Left renal pelvis (tissue), 4 donors: Measurements from ENCODE around the gene MSH6. TPM values are rescaled to one million over a fixed set of nuclear protein-coding genes. Genes with fewer than 3 reads are reported as not detected.

Experiments used
- DNase-seq, 4 donors: peaks; one replicate each; pipeline ENCODE4 v3.0.0-alpha.2; 2013; ENCODE audit warnings: low read depth in 4 of 4, low spot score in 3 of 4
- polyA plus RNA-seq, 4 donors: library from polyadenylated mRNA; unstranded; fragments of 120-200 nt; gene quantifications; one replicate each; pipeline ENCODE4 v1.2.1, GENCODE V29; 2013; ENCODE audit not compliant: insufficient read length in 4 of 4

Gene MSH6
- polyA plus RNA-seq: 100 to 1,000 TPM in 1 of 4 donors, 10 to 100 TPM in 3; 85.3 to 113 (median 95.5) TPM

- DNase-seq: peak; percentile 75 to 84 (median 82)
Measured at GRCh38 chr2:47782671-47783485, at the start of gene MSH6. Gene MSH6, plus strand, starts transcription at chr2:47783145. Its CDS starts 89 bp downstream, at chr2:47783234.

- DNase-seq: no peak
Measured at GRCh38 chr2:47735136-47735869, 47.6 kb upstream of the MSH6 start.

DNA sequence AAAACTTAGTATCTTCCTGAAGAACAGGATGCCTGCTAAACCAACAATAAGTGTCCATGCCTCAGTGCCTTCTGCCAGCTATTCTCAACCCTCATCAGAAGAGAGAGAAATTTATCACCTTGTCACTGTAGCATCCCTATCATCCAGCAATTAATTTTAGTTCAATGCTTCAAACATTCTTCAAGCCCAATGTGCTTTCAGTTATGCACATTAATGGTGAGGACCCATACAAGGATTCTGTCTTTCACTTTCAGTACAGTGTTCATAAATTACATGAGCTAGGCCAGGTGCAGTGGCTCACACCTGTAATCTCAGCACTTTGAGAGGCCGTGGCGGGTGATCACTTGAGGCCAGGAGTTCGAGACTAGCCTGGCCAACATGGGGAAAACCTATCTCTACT, 47.0 kb upstream of the MSH6 start:
- DNase-seq: no peak

DNA sequence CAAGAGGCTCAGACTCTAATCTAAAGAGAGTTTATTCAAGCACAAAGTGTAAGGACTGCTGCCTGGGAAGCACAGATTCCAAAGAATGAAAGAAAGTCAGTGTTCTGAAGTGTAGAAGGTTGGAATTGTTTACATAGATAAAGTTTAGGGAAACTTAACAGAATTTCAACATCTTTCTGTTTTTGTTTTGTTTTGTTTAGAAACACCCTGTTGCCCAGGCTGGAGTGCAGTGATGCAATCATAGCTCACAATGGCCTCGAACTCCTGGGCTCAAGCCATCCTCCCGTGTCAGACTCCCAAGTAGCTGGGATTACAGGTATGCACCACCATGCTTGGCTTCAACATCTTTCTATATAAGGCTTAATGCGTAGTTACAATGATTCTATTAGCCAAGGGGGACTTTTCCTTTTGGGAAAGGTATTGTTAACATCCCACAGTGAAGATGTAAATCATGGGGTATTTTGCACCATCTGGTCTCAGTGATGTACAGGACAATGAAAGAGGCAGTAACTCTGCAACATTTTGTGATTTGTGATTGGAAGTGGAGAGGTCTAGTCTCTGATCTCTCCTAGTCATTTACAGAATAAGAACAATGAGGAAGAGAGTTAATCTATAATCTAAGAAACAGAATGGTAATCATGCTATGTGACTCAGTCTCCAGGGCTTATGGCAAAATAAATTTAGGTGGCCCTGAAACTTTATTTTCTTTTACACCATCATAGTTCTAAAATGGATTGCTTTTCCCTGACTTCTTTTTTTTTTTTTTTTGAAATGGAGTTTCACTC, 45.6 kb upstream of the MSH6 start:
- no peak for DNase-seq

- DNase-seq: no peak
Measured at GRCh38 chr2:47738331-47738730, 44.6 kb upstream of the MSH6 start.

GRCh38 chr2:47741101-47741500, 41.8 kb upstream of the MSH6 start:
- DNase-seq: no peak

- no peak for DNase-seq
Measured at GRCh38 chr2:47741637-47742036, 41.3 kb upstream of the MSH6 start.

- no peak for DNase-seq
Measured at GRCh38 chr2:47744074-47744473, 38.9 kb upstream of the MSH6 start.

DNA sequence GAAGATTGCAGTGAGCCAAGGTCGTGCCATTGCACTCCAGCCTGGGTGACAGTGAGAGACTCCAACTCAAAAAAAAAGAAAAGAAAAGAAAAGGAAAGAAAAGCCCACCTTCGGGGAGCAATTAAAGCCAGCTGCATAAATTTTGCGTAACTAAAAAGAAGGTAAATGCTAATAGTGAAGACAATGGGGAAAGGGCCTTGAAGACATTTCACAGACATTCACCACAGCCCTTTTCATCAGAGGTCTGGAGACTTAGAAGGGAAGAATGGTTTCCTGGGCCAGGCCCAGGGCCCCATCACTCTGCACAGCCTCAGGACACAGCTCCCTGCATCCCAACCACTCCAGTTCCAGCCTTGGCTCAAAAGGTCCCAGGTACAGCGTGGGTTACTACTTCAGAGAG, 35.1 kb upstream of the MSH6 start:
- DNase-seq: no peak

GRCh38 chr2:47751856-47752414, 31.0 kb upstream of the MSH6 start:
- DNase-seq: no peak

DNA sequence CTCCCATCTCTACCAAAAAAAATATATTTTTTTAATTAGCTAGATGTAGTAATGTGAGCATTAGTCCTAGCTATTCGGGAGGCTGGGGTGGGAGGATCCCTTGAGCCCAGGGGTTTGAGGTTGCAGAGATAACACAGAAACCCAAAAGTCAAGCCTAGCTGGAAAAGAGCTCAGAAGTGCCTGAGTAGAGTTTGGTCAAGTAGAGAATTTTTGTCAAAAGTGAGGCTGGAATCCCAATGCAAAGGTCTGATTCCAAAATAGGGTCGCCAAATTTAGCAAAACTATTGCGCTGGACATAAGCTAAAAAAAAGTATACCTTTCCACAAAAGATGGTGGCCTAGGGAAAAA, 15.5 kb upstream of the MSH6 start:
- DNase-seq: no peak

GRCh38 chr2:47767880-47768609, 14.9 kb upstream of the MSH6 start:
- no peak for DNase-seq

DNA sequence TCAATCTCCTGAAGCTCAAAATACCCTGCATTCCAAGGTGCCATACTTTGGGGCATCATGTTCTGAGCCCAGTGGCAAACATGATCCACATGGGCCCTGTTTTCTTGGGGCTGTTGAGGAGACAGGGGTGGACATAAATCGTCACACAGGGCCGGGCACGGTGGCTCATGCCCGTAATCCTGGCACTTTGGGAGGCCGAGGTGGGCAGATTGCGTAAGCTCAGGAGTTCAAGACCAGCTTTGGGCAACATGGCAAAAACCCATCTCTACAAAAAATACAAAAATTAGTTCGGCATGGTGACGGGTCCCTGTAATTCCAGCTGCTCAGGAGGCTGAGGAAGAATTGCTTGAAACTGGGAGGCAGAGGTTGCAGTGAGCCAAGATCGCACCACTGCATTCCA, 13.6 kb upstream of the MSH6 start:
- DNase-seq: no peak

DNA sequence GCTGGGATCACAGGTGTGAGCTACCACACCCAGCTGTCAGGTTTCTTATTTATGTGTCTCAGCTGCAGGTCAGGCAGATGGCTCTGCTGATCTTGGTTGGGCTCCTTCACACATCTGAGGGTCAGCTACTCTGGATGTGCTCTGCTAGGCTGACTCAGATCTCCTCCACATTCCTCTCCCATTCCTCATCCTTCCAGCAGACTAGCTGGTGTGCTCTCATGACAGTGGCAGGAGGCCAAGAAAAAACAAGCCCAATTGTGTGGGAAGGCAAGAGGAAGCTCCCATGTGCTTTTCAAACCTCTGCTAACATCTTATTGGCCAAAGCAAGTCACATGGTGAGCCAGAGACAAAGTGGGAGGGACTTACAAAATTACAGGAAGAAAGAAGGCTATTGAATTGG, 11.7 kb upstream of the MSH6 start:
- DNase-seq: no peak

- no peak for DNase-seq
Measured at GRCh38 chr2:47772343-47772742, 10.6 kb upstream of the MSH6 start.

GRCh38 chr2:47774567-47774966, 8.4 kb upstream of the MSH6 start:
- no peak for DNase-seq

GRCh38 chr2:47777277-47777937, 5.5 kb upstream of the MSH6 start:
- no peak for DNase-seq

GRCh38 chr2:47778698-47779425, 4.1 kb upstream of the MSH6 start:
- DNase-seq: no peak

DNA sequence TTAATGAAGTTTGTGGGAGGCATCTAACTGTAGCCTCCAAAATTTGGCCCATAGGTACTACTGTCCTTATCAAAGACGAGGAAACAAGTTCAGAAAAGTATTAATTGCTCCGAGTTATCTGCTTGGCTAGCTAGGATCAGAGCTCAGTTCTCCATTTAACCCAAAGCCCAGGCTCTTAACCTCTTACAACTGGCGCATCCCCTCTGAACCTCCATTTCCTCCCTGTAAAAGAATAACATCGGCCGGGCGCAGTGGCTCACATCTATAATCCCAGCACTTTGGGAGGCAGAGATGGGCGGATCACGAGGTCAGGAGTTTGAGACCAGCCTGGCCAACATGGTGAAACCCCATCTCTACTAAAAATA, 3.5 kb upstream of the MSH6 start:
- no peak for DNase-seq
